Liver (tissue), 9 donors: ENCODE data around the gene ENTPD1. TPM values are rescaled to one million over a fixed set of nuclear protein-coding genes. Genes with fewer than 3 reads are reported as not detected.

Source experiments
- DNase-seq: peaks from one replicate; pipeline ENCODE4 v3.0.0-alpha.2; 2017; ENCODE audit warnings: low spot score
- H3K27ac ChIP-seq, 2 donors: one replicate each; pipeline ENCODE4 v1.7.0; 2013; ENCODE audit warnings: inconsistent platforms in 2 of 2, low read length in 2 of 2, control low read depth in 1 of 2, low read depth in 1 of 2, mild to moderate bottlenecking in 1 of 2
- H3K27me3 ChIP-seq, 4 donors: one replicate each; pipeline versions ENCODE4 v1.6.1 to v1.7.0; 2013; ENCODE audit warnings: low read length in 3 of 4, inconsistent platforms in 1 of 4, mild to moderate bottlenecking in 1 of 4, moderate library complexity in 1 of 4; ENCODE audit not compliant: control insufficient read depth in 4 of 4, insufficient read depth in 4 of 4
- H3K36me3 ChIP-seq, 4 donors: one replicate each; pipeline versions ENCODE4 v1.6.1 to v1.7.0; 2013; ENCODE audit warnings: low read length in 3 of 4, mild to moderate bottlenecking in 3 of 4, low read depth in 1 of 4, moderate library complexity in 1 of 4; ENCODE audit not compliant: control insufficient read depth in 4 of 4, insufficient read depth in 3 of 4
- H3K4me1 ChIP-seq, 4 donors: one replicate each; pipeline versions ENCODE4 v1.6.1 to v1.7.0; 2013; ENCODE audit warnings: low read length in 3 of 4, mild to moderate bottlenecking in 3 of 4, moderate library complexity in 1 of 4; ENCODE audit not compliant: control insufficient read depth in 4 of 4, insufficient read depth in 4 of 4
- H3K4me3 ChIP-seq, 3 donors: one replicate each; pipeline versions ENCODE4 v1.6.1 to v1.7.0; 2013; ENCODE audit warnings: low read length in 3 of 3, control low read depth in 1 of 3, low read depth in 1 of 3, mild to moderate bottlenecking in 1 of 3
- H3K9ac ChIP-seq, 2 donors: one replicate each; pipeline ENCODE4 v1.7.0; 2013; ENCODE audit warnings: low read length in 2 of 2, mild to moderate bottlenecking in 2 of 2, moderate library complexity in 2 of 2, control low read depth in 1 of 2, low read depth in 1 of 2
- H3K9me3 ChIP-seq, 4 donors: one replicate each; pipeline versions ENCODE4 v1.6.1 to v1.7.0; 2013; ENCODE audit warnings: low read length in 3 of 4; ENCODE audit not compliant: control insufficient read depth in 4 of 4
- ATF3 ChIP-seq: IDR thresholded peaks from 2 replicates; pipeline ENCODE4 v1.6.1; 2016; ENCODE audit warnings: antibody characterized with exemption
- CTCF ChIP-seq: fragments of 150-350 bp; IDR thresholded peaks from 2 replicates; pipeline ENCODE4 v1.5.1; 2017; ENCODE audit warnings: improper control_type of control experiment, low read depth, low read length; ENCODE audit not compliant: missing input control
- EGR1 ChIP-seq, 2 donors: IDR thresholded peaks; 2 replicates each; pipeline ENCODE4 v1.6.1; 2016 to 2018; ENCODE audit warnings: antibody characterized with exemption in 2 of 2, low read depth in 2 of 2
- FOXA1 ChIP-seq: IDR thresholded peaks from 2 replicates; pipeline ENCODE4 v1.6.1; 2016; ENCODE audit warnings: antibody characterized with exemption
- FOXA2 ChIP-seq: IDR thresholded peaks from 2 replicates; pipeline ENCODE4 v1.6.1; 2016; ENCODE audit warnings: antibody characterized with exemption
- GABPA ChIP-seq, 2 donors: IDR thresholded peaks in 1 of 2; conservative IDR thresholded peaks in 1 of 2; 2 replicates each; pipeline ENCODE4 v1.6.1; 2016; ENCODE audit warnings: antibody characterized with exemption in 2 of 2, mild to moderate bottlenecking in 1 of 2, moderate library complexity in 1 of 2
- HNF4G ChIP-seq: IDR thresholded peaks from 2 replicates; pipeline ENCODE4 v1.6.1; 2016; ENCODE audit warnings: antibody characterized with exemption
- JUND ChIP-seq, 2 donors: IDR thresholded peaks; 2 replicates each; pipeline ENCODE4 v1.6.1; 2016; ENCODE audit warnings: antibody characterized with exemption in 2 of 2
- MAX ChIP-seq: IDR thresholded peaks from 2 replicates; pipeline ENCODE4 v1.6.1; 2016; ENCODE audit warnings: antibody characterized with exemption
- NR2F2 ChIP-seq: IDR thresholded peaks from 2 replicates; pipeline ENCODE4 v1.6.1; 2016; ENCODE audit warnings: antibody characterized with exemption
- REST ChIP-seq: IDR thresholded peaks from 2 replicates; pipeline ENCODE4 v1.6.1; 2016; ENCODE audit warnings: antibody characterized with exemption, mild to moderate bottlenecking
- RXRA ChIP-seq, 2 donors: IDR thresholded peaks; 2 replicates each; pipeline ENCODE4 v1.6.1; 2017 to 2018; ENCODE audit warnings: antibody characterized with exemption in 2 of 2, mild to moderate bottlenecking in 1 of 2
- SP1 ChIP-seq: IDR thresholded peaks from 2 replicates; pipeline ENCODE4 v1.6.1; 2018; ENCODE audit warnings: antibody characterized with exemption, mild to moderate bottlenecking
- TAF1 ChIP-seq: conservative IDR thresholded peaks from 2 replicates; pipeline ENCODE4 v1.6.1; 2016; ENCODE audit warnings: antibody characterized with exemption, mild to moderate bottlenecking
- YY1 ChIP-seq: IDR thresholded peaks from 2 replicates; pipeline ENCODE4 v1.6.1; 2016; ENCODE audit warnings: antibody characterized with exemption, mild to moderate bottlenecking
- ZBTB33 ChIP-seq: IDR thresholded peaks from 2 replicates; pipeline ENCODE4 v1.6.1; 2016; ENCODE audit warnings: antibody characterized with exemption
- WGBS: extraction: QIAGEN DNeasy Blood & Tissue Kit; methylation state at CpG from one replicate; pipeline ENCODE4 v1.1.7; 2013; 5-methylcytosine and 5-hydroxymethylcytosine counted together
- polyA plus RNA-seq, 2 donors: library from polyadenylated mRNA; stranded (reverse) in 1 of 2; unstranded in 1 of 2; fragments of 200-250 nt in 1 of 2; fragments of >200 nt in 1 of 2; fragmentation: Nextera tagmentation in 1 of 2; extraction: Ambion mirVana in 1 of 2; gene quantifications; one replicate each; pipeline versions ENCODE4 v1.2.1 to v1.2.3, GENCODE V29; 2013 to 2015
- total RNA-seq, 2 donors: library from RNA; depleted of rRNA; stranded (reverse); fragments of >200 nt; gene quantifications; one replicate each; pipeline ENCODE4 v1.2.3, GENCODE V29; 2014
- donor health status: healthy.
- donor health status: healthy.
- donor health status: healthy.
- donor health status: healthy.
- donor health status: healthy.

ENTPD1 gene
- total and polyA plus RNA-seq, 4 donors = 2.1 to 8.0 (median 4.3) TPM

GRCh38 chr10:95814011-95814727, 58.2 kb downstream of the ENTPD1 start:
- WGBS = 66% methylated on average over 7 of the region's 7 CpGs

More at GRCh38 chr10:95814011-95814727, 58.2 kb downstream of the ENTPD1 start:
- peaks cover 0 to 2% (median 0%) of the 10 kb centered on the region in 4 donors for H3K9me3 ChIP-seq
- H3K9ac ChIP-seq = no peak overlapping the region
- no peaks in the 10 kb centered on the region for H3K4me1 ChIP-seq
- TF ChIP-seq TAF1 (no peak), JUND (IDR thresholded peaks at IDR 0.05) (no peak), REST (no peak), NR2F2 (no peak), MAX (no peak), CTCF (no peak), RXRA (IDR thresholded peaks at IDR 0.05) (no peak), FOXA1 (no peak), HNF4G (no peak), YY1 (no peak), ATF3 (no peak), ZBTB33 (no peak), GABPA (IDR thresholded peaks at IDR 0.05 in 1 of 2, conservative IDR thresholded peaks at IDR 0.05 in 1 of 2) (no peak), SP1 (no peak), EGR1 (IDR thresholded peaks at IDR 0.05; ENCODE audit: low read depth in 2 of 2) (no peak), FOXA2 (no peak)
- no peak overlapping the region for H3K4me3 ChIP-seq
- no peak for DNase-seq
- no peaks in the 10 kb centered on the region for H3K27me3 ChIP-seq
- no peaks in the 10 kb centered on the region for H3K36me3 ChIP-seq
- H3K27ac ChIP-seq = no peak overlapping the region
